Neuronal stem cell (in vitro differentiated cells): Measurements from ENCODE around the gene ELMOD1.

ENCODE experiments used
- DNase-seq: peaks from one replicate; pipeline ENCODE4 v3.0.0-alpha.2; 2013; ENCODE audit warnings: low spot score
- H2AFZ ChIP-seq: one replicate; pipeline ENCODE4 v1.6.1; 2013; ENCODE audit warnings: mild to moderate bottlenecking, low read length, inconsistent platforms
- H2AK5ac ChIP-seq: 2 replicates; pipeline ENCODE4 v1.6.1; 2013; ENCODE audit warnings: low read depth, mild to moderate bottlenecking, inconsistent platforms, low read length, moderate library complexity, mixed read lengths
- H2BK120ac ChIP-seq: 2 replicates; pipeline ENCODE4 v1.6.1; 2013; ENCODE audit warnings: low read depth, mild to moderate bottlenecking, inconsistent platforms, low read length, moderate library complexity, mixed read lengths
- H2BK12ac ChIP-seq: one replicate; pipeline ENCODE4 v1.6.1; 2013; ENCODE audit warnings: low read length, inconsistent platforms
- H2BK15ac ChIP-seq: 2 replicates; pipeline ENCODE4 v1.6.1; 2013; ENCODE audit warnings: mild to moderate bottlenecking, low read length, inconsistent platforms, mixed read lengths
- H2BK5ac ChIP-seq: one replicate; pipeline ENCODE4 v1.6.1; 2013; ENCODE audit warnings: inconsistent platforms, mild to moderate bottlenecking, low read length, moderate library complexity
- H3K14ac ChIP-seq: one replicate; pipeline ENCODE4 v1.6.1; 2013; ENCODE audit warnings: low read length, inconsistent platforms
- H3K18ac ChIP-seq: 2 replicates; pipeline ENCODE4 v1.6.1; 2013; ENCODE audit warnings: low read length, inconsistent platforms
- H3K23ac ChIP-seq: 2 replicates; pipeline ENCODE4 v1.6.1; 2013; ENCODE audit warnings: low read depth, mild to moderate bottlenecking, mixed read lengths, low read length, inconsistent platforms; ENCODE audit not compliant: poor library complexity
- H3K27ac ChIP-seq: replicated peaks from 3 replicates; pipeline ENCODE4 v1.5.1; 2013; ENCODE audit warnings: low read length, inconsistent platforms
- H3K27me3 ChIP-seq, 3 experiments: 2 replicates each; pipeline ENCODE4 v1.6.1; 2013; ENCODE audit warnings: low read length in 3 of 3, mild to moderate bottlenecking in 2 of 3, inconsistent platforms in 1 of 3, low read depth in 1 of 3, mixed read lengths in 1 of 3, moderate library complexity in 1 of 3; ENCODE audit not compliant: control insufficient read depth in 3 of 3, insufficient read depth in 3 of 3
- H3K36me3 ChIP-seq, 2 donors: replicated peaks in 1 of 2; 2 replicates each; pipeline ENCODE4 v1.6.1; 2013; ENCODE audit warnings: low read length in 2 of 2; ENCODE audit not compliant: control insufficient read depth in 2 of 2, insufficient read depth in 2 of 2
- H3K4ac ChIP-seq: 2 replicates; pipeline ENCODE4 v1.6.1; 2013; ENCODE audit warnings: inconsistent platforms, mild to moderate bottlenecking, low read length, moderate library complexity
- H3K4me1 ChIP-seq, 2 donors: 1 replicate in 1 of 2; 2 replicates in 1 of 2; pipeline ENCODE4 v1.6.1; 2013; ENCODE audit warnings: low read length in 2 of 2, low read depth in 1 of 2; ENCODE audit not compliant: control insufficient read depth in 2 of 2, insufficient read depth in 1 of 2
- H3K4me2 ChIP-seq: one replicate; pipeline ENCODE4 v1.6.1; 2013; ENCODE audit warnings: mild to moderate bottlenecking, low read length, inconsistent platforms; ENCODE audit not compliant: insufficient read depth, poor library complexity, severe bottlenecking
- H3K4me3 ChIP-seq, 2 donors: 2 replicates each; pipeline ENCODE4 v1.5.1; 2013; ENCODE audit warnings: low read length in 2 of 2, mild to moderate bottlenecking in 2 of 2, inconsistent platforms in 1 of 2, moderate library complexity in 1 of 2
- H3K79me1 ChIP-seq: one replicate; pipeline ENCODE4 v1.6.1; 2013; ENCODE audit warnings: low read depth, mild to moderate bottlenecking, inconsistent platforms, low read length, moderate library complexity
- H3K9ac ChIP-seq: one replicate; pipeline ENCODE4 v1.6.1; 2013; ENCODE audit warnings: mild to moderate bottlenecking, low read depth, low read length, inconsistent platforms; ENCODE audit not compliant: poor library complexity
- H3K9me3 ChIP-seq, 2 donors: replicated peaks in 1 of 2; 2 replicates each; pipeline versions ENCODE3 to v1.6.1; 2013; ENCODE audit warnings: low read length in 2 of 2, mild to moderate bottlenecking in 2 of 2, inconsistent platforms in 1 of 2, low read depth in 1 of 2, mixed read lengths in 1 of 2, moderate library complexity in 1 of 2; ENCODE audit not compliant: control insufficient read depth in 2 of 2, insufficient read depth in 1 of 2
- H4K8ac ChIP-seq: one replicate; pipeline ENCODE4 v1.6.1; 2013; ENCODE audit warnings: low read depth, mild to moderate bottlenecking, inconsistent platforms, low read length, moderate library complexity
- H4K91ac ChIP-seq: one replicate; pipeline ENCODE4 v1.6.1; 2013; ENCODE audit warnings: low read length, low read depth, mild to moderate bottlenecking, inconsistent platforms; ENCODE audit not compliant: poor library complexity
- WGBS, 2 donors: extraction: QIAGEN DNeasy Blood & Tissue Kit; methylation state at CpG; one replicate each; pipeline ENCODE4 v1.1.7; 2013; ENCODE audit warnings: missing lambda C conversion rate in 2 of 2, mixed read lengths in 1 of 2; ENCODE audit not compliant: insufficient read length in 2 of 2, insufficient replicate concordance in 1 of 2; ENCODE audit errors: extremely low coverage in 2 of 2; 5-methylcytosine and 5-hydroxymethylcytosine counted together

Gene ELMOD1

DNA sequence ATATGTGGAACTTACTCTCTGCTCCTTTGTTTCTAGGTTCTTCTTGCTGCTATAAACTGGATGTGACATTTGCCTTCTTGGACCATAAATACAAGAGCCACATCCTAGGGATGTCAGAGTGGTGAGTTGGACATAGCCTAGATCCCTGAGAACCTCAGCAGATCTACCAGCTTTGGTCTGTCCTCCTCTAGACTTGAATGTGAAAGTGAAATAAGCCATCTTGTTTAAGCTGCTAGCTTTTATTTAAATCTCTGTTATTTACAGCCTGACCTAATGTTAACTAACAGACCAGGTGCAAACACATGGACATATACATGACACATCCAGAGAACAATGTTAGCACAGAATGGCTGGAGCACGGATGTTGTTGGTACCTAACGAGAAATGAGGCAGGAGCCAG lies 85.0 kb downstream of the ELMOD1 start:
- no peak overlapping the region for H2AFZ ChIP-seq
- H3K4ac ChIP-seq: no peak overlapping the region
- H2BK5ac ChIP-seq: no peak overlapping the region
- H4K91ac ChIP-seq: no peak overlapping the region
- no peak overlapping the region for H3K4me3 ChIP-seq
- H3K4me2 ChIP-seq: no peak overlapping the region
- no peak overlapping the region for H3K27ac ChIP-seq
- H2BK15ac ChIP-seq: no peak overlapping the region
- H3K27me3 ChIP-seq: no peaks in the 10 kb centered on the region
- no peak overlapping the region for H3K9ac ChIP-seq
- no peak overlapping the region for H3K23ac ChIP-seq
- H3K4me1 ChIP-seq: peaks cover 0 to 6% of the 10 kb centered on the region in 2 donors
- no peak overlapping the region for H2BK12ac ChIP-seq
- H3K79me1 ChIP-seq: no peaks in the 10 kb centered on the region
- no peaks in the 10 kb centered on the region for H3K36me3 ChIP-seq
- no peak overlapping the region for H2BK120ac ChIP-seq
- H3K9me3 ChIP-seq: no peaks in the 10 kb centered on the region
- H3K14ac ChIP-seq: no peak overlapping the region
- no peak for DNase-seq
- no peak overlapping the region for H2AK5ac ChIP-seq
- H4K8ac ChIP-seq: no peak overlapping the region
- H3K18ac ChIP-seq: no peak overlapping the region
- no CpG with 5 or more reads among the region's 2 CpGs for WGBS, 2 donors

DNA sequence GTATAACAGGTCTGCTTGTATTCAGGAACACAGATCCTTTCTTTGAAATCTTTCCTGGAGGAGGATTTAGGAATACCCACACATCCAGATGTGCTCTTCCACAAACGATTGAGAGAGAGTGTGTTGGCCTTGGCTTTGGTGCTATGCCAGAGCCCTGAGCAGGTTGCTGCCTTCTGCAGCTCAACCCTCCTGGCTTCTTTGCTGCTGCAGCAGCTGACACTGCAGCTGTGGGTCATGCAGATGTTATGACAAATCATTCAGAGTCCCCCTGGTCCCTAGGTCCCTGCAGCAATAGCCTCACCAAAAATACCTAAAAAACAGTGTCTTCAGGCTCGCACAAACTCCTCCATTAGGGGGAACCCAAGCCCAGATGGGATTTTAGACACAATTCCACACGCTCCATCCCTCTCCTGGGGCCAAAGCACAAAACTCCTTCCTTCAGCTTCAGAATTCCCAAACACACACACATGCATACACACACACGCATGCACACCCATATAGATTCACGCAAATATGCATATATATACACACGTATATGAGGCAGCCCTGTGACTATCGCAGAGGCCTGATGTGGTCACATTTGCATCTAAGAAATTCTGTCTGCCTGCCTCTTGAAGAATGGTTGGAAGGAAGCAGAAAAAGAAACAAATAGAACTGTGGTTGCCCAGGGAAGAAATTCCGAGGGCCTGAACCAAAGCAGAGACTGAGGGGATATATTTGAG lies 85.5 kb downstream of the ELMOD1 start:
- no peak overlapping the region for H2BK5ac ChIP-seq
- H3K4me1 ChIP-seq: peaks cover 0 to 6% of the 10 kb centered on the region in 2 donors
- H3K79me1 ChIP-seq: no peaks in the 10 kb centered on the region
- no peak overlapping the region for H2BK12ac ChIP-seq
- H3K9me3 ChIP-seq: no peaks in the 10 kb centered on the region
- no peak for DNase-seq
- no peak overlapping the region for H3K14ac ChIP-seq
- H3K4ac ChIP-seq: no peak overlapping the region
- peak overlapping the region in 1 of 2 donors; percentile 60 for H3K4me3 ChIP-seq
- no peak overlapping the region for H3K23ac ChIP-seq
- no peak overlapping the region for H3K27ac ChIP-seq
- H2AFZ ChIP-seq: peak overlapping the region; percentile 3
- H3K27me3 ChIP-seq: no peaks in the 10 kb centered on the region
- no peaks in the 10 kb centered on the region for H3K36me3 ChIP-seq
- H3K18ac ChIP-seq: no peak overlapping the region
- no peak overlapping the region for H3K4me2 ChIP-seq
- H2AK5ac ChIP-seq: no peak overlapping the region
- no CpG with 5 or more reads among the region's 8 CpGs for WGBS, 2 donors
- no peak overlapping the region for H3K9ac ChIP-seq
- H4K91ac ChIP-seq: no peak overlapping the region
- no peak overlapping the region for H2BK120ac ChIP-seq
- H2BK15ac ChIP-seq: no peak overlapping the region
- H4K8ac ChIP-seq: no peak overlapping the region

DNA sequence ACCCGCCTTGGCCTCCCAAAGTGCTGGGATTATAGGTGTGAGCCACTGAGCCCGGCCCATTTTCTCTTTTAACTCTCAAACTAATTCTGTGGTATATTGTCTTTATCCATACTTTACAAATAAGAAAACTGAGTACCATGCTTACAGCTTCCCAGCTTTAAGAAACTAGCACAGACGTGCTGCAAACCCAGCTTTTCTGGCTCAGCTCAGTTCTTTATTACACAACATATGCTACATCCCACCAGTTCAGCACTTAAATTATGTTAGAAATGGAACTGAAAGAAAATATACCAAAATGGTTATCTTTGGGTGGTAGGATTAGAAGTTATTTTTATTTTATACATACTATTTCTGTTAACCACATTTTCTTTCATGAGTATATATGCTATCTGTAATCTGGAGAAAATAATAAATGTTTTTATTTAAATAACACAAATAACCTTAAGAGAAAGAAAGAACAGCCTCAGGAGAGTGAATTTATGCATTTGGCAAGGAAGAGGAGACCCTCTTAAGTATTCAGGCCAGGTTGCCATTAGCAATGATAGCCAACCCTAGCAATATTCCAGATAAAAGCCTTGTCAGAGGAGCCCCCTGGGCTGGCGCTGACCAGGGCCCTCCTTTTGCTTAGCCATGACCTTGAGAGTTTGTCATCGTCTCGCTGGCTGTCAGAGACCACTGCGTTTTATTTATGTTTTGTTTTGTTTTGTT lies 87.1 kb downstream of the ELMOD1 start:
- DNase-seq: no peak
- no CpG with 5 or more reads among the region's 7 CpGs for WGBS, 2 donors
- H3K9ac ChIP-seq: no peak overlapping the region

DNA sequence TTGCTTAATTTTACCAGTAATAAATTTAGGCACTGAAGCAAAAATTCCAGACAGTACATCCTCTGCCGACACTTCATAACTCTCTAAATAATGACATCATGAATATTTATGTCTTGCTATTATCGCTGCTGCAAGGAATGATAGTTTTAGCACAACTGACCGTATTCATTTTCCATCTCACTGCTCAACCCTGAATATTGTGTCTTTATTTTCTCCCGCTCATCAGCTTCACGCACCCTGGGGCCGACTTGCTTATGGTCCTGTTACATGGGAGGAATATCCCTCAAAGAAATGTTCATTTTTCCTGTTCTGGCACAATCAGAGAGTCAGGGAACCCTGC lies 87.7 kb downstream of the ELMOD1 start:
- H3K79me1 ChIP-seq: no peaks in the 10 kb centered on the region

More for the DNA sequence above, 87.1 kb downstream of the ELMOD1 start:
- H3K23ac ChIP-seq: no peak overlapping the region
- H3K4me3 ChIP-seq: no peak overlapping the region
- no peaks in the 10 kb centered on the region for H3K79me1 ChIP-seq
- no peaks in the 10 kb centered on the region for H3K9me3 ChIP-seq
- peaks cover 0 to 8% of the 10 kb centered on the region in 2 donors for H3K4me1 ChIP-seq
- H3K4ac ChIP-seq: no peak overlapping the region
- H2BK15ac ChIP-seq: no peak overlapping the region
- no peak overlapping the region for H2AK5ac ChIP-seq
- no peak overlapping the region for H2BK12ac ChIP-seq
- H4K8ac ChIP-seq: no peak overlapping the region
- no peak overlapping the region for H2BK120ac ChIP-seq
- H3K36me3 ChIP-seq: no peaks in the 10 kb centered on the region
- H3K14ac ChIP-seq: no peak overlapping the region
- H3K27ac ChIP-seq: no peak overlapping the region
- H4K91ac ChIP-seq: no peak overlapping the region
- H3K18ac ChIP-seq: no peak overlapping the region
- H2AFZ ChIP-seq: no peak overlapping the region
- H2BK5ac ChIP-seq: no peak overlapping the region
- no peaks in the 10 kb centered on the region for H3K27me3 ChIP-seq
- no peak overlapping the region for H3K4me2 ChIP-seq

More for the DNA sequence above, 87.7 kb downstream of the ELMOD1 start:
- Histone ChIP-seq H3K36me3 (no peaks in the 10 kb centered on the region), H3K18ac (no peak overlapping the region), H4K91ac (no peak overlapping the region), H3K23ac (no peak overlapping the region), H2BK12ac (no peak overlapping the region), H3K9me3 (no peaks in the 10 kb centered on the region), H3K4me3 (no peak overlapping the region), H4K8ac (no peak overlapping the region), H2AK5ac (no peak overlapping the region), H2BK5ac (no peak overlapping the region), H3K4me2 (no peak overlapping the region), H3K4me1 (peaks cover 0 to 8% of the 10 kb centered on the region in 2 donors), H3K14ac (no peak overlapping the region), H3K27ac (no peak overlapping the region), H2BK15ac (no peak overlapping the region), H2BK120ac (no peak overlapping the region), H3K9ac (no peak overlapping the region), H2AFZ (no peak overlapping the region), H3K27me3 (no peaks in the 10 kb centered on the region), H3K4ac (no peak overlapping the region)
- WGBS, 2 donors: no CpG with 5 or more reads among the region's 6 CpGs
- DNase-seq: no peak
